D721Med (cell line): ENCODE data around the gene ASNS.
"Not testable (repeated sequence)": the region's sequence is repeated elsewhere in the genome, so short reads cannot be mapped to it uniquely, and the experiment has no call there.

Experiments used
- DNase-seq: peaks from one replicate; pipeline ENCODE4 v3.0.0; 2011; ENCODE audit warnings: low spot score; ENCODE audit not compliant: insufficient read length
- FAIRE-seq: peaks from 2 replicates; lab custom pipeline; 2011; peaks lifted over from hg19 to GRCh38; lab: Jason Lieb, UNC
- CTCF ChIP-seq: IDR thresholded peaks from 2 replicates; pipeline ENCODE4 v1.5.1; 2012; ENCODE audit warnings: mild to moderate bottlenecking, control low read depth; ENCODE audit not compliant: insufficient read depth; ENCODE audit errors: missing control alignments

ASNS gene

DNA sequence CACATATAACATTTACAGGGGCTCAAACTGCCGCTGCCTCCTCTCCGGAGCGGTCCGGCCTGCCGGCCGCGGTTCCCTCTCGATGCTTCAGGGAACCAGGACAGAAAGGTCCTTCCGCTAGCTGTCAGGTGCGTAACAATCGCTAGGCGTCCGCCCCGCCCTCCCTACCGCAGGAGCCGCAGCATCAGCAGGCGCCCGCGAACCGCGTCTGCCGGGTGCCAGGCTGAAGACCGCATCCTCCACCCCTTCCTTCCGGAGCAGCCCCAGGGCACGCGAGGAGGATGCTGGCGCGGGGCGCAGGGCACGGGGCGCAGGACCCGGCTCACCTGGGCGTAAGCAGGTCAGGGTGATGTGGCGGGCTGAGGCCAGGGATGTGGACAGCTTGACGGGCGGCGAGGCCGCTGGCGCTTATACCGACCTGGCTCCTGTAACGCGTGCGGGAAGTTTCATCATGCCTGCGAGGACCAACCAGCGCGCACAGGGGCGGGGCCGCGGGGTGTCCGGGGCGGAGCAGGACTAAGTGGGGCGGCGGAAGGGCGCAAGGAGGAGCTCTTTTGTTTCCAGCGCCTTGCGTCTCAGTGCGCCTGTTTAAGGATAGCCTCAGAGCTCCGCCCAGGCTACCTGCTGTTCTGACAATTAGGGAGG is at the start of gene ASNS:
TSS of gene ASNS (minus strand) at position 384 of the 645 bp plus-strand sequence. CDS start 3,252 bp downstream, outside the sequence.
- DNase-seq (peak; percentile 40), FAIRE-seq (no peak)
- TF ChIP-seq CTCF: no peak

GRCh38 chr7:97921254-97921653 is 49.0 kb upstream of the ASNS start:
- DNase-seq, FAIRE-seq: not testable (repeated sequence)

GRCh38 chr7:97915267-97915666 is 43.1 kb upstream of the ASNS start:
- not testable (repeated sequence) for FAIRE-seq, DNase-seq

DNA sequence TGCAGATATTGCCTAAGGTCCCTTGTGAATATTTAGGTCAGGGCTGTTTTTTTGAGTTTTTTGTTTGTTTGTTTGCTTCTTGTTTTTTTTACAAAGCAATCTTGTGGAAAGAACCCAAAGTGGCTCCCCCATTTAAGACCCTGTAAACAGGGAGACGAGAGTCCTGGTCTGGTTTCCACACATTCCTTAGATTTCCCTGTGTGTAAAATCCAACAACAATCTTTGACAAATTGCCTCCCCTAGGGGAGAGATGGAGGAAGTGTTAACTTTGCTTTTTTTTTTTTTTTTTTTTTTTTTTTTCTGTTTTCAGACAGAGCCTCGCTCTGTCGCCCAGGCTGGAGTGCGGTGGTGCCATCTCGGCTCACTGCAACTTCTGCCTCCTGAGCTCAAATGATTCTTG is 40.1 kb upstream of the ASNS start:
- not testable (repeated sequence) for DNase-seq, FAIRE-seq

DNA sequence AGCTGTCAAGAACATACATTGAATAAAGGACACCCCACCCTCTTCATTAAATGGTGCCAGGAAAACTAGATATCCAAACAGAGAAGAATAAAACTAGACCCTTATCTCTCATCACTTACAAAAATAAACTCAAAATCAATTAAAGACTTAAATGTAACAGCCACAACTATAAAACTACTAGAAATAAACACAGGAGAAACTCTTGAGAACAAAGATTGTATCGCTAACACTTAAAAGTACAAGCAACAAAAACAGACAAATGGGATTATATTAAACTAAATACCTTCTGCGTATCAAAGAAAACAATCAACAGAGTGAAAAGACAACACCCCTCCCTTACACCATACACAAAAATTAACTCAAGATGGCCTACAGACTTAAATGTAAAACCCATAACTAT is 24.7 kb upstream of the ASNS start:
- FAIRE-seq, DNase-seq: not testable (repeated sequence)

DNA sequence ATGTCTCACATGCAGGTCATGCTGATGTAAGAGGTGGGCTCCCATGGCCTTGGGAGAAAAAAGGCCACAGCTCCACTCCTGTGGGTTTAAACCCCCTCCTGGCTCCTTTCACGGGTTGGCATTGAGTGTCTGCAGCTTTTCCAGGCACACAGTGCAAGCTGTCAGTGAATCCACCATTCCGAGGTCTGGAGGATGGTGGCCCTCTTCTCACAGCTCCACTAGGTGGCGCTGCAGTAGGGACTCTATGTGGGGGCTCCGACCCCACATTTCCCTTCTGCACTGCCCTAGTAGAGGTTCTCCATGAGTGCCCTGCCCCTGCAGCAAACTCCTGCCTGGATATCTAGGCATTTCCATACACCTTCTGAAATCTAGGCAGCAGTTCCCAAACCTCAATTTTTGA is 19.5 kb upstream of the ASNS start:
- FAIRE-seq: not testable (repeated sequence)

DNA sequence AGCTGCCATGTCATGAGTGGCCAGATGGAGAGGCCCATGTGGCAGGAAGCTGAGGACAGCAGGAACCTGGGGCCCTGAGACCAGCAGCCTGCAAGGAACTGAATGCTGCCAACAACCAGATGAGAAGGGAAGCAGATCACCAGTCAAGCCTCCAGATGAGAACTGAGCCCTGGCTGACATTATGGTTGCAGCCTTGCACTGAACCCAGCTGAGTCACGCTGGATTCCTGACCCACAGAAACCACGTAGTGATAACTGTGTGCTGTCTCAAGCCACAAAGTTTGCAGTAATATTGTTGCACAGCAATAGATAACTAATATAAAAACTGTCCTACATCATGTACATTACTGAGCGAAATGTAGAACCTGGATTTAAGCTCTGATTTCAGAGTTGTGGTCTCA is 7.3 kb upstream of the ASNS start:
- DNase-seq, FAIRE-seq: not testable (repeated sequence)

More for the DNA sequence above, 19.5 kb upstream of the ASNS start:
- DNase-seq: not testable (repeated sequence)

DNA sequence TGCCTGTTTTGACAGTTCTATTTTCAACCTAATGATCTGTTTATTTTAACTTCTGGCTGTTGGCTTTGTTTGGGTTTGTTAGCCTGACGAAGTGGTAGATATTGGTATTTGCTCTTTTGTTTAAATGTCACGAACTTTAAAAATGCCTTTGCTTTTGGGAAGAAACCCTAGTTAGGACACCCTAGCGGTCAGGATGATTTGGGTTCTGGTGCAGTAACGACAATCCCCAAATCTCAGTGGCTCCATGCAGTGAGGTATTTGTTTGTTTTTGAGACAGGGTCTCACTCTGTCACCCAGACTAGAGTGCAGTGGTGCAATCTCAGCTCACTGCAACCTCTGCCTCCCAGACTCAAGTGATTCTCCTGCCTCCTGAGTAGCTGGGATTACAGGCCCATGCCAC is 2.7 kb upstream of the ASNS start:
- not testable (repeated sequence) for DNase-seq, FAIRE-seq

- no peak for TF ChIP-seq CTCF
- DNase-seq (no peak), FAIRE-seq (no peak)
These were observed 1.4 kb upstream of the ASNS start for GRCh38 chr7:97873606-97874005.

DNA sequence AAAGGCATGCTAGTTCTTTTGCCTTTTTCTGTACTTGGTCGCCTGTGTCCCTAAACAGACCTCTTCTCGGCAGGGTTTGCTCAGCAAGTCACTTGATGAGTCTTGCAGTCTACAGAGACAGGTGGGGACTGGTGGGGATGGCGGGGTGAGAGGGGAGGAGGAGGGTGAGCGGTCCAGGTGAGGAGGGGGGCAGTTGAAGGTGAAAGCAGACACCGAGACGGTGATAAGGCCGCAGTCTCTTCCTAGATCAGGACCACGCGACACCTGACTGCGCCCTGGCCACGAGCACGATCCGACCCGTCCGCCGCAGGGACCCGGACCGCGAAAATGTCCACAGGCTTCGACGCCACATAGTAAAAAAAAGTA is 566 bp downstream of the ASNS start:
- no peak for FAIRE-seq
- DNase-seq: no peak
- TF ChIP-seq CTCF: no peak

GRCh38 chr7:97868788-97869187 is 3.4 kb downstream of the ASNS start:
- FAIRE-seq: no peak

More at GRCh38 chr7:97868788-97869187, 3.4 kb downstream of the ASNS start:
- TF ChIP-seq CTCF: no peak
- DNase-seq: no peak
